DOHH2 (cell line): ENCODE measurements around the gene FAM131A.

Experiments
- EZH2phosphoT487 ChIP-seq: fragments of 200-600 bp; sonication (generic); IDR thresholded peaks from 2 replicates; pipeline ENCODE4 v1.6.1; 2017; ENCODE audit warnings: borderline replicate concordance, mild to moderate bottlenecking, antibody characterized with exemption, low read length, moderate library complexity, mixed read lengths
- TF ChIP-seq, protein P1 (sequence below): fragments of 200-600 bp; sonication (generic); IDR thresholded peaks from one replicate; pipeline ENCODE4 v1.5.1; 2014; ENCODE audit warnings: antibody characterized with exemption, mild to moderate bottlenecking, low read depth, low read length; ENCODE audit not compliant: poor library complexity, severe bottlenecking

DNA sequence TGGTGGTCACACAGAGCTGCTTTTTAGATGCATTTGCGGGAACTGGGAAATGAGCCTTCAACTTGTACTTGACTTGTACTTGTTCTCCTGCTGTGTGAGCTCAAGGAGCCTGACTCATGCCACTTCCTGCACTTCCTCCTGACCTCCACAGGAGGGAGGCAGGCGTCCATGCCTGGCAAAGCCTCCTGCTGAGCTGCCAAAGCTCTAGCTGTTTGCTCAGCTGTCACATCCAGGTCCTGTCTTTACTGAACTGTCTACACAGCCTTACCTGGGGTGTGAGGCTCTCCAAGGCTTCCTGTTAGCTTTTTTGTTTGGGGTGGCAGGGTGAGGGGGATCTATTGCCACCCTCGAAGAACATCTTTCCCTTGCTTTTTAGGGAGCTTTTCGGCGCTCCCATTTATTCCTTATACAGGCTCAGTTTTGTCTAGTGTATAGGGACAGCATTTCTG is 34.2 kb downstream of the FAM131A start:
- TF ChIP-seq, protein P1, sequence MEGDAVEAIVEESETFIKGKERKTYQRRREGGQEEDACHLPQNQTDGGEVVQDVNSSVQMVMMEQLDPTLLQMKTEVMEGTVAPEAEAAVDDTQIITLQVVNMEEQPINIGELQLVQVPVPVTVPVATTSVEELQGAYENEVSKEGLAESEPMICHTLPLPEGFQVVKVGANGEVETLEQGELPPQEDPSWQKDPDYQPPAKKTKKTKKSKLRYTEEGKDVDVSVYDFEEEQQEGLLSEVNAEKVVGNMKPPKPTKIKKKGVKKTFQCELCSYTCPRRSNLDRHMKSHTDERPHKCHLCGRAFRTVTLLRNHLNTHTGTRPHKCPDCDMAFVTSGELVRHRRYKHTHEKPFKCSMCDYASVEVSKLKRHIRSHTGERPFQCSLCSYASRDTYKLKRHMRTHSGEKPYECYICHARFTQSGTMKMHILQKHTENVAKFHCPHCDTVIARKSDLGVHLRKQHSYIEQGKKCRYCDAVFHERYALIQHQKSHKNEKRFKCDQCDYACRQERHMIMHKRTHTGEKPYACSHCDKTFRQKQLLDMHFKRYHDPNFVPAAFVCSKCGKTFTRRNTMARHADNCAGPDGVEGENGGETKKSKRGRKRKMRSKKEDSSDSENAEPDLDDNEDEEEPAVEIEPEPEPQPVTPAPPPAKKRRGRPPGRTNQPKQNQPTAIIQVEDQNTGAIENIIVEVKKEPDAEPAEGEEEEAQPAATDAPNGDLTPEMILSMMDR = peak; percentile 82
- TF ChIP-seq EZH2phosphoT487 = no peak
